Spleen (tissue), 7 donors: ENCODE data around the gene PTPN18.

Experiments
- CTCF ChIP-seq, 11 experiments: fragments of 200-600 bp in 7 of 11; fragments of 450-650 bp in 4 of 11; sonication (generic) in 4 of 11; IDR thresholded peaks in 8 of 11; conservative IDR thresholded peaks in 3 of 11; 1 replicate in 7 of 11; 2 replicates in 4 of 11; pipeline versions ENCODE4 v1.4.0 to v1.8.0; 2016 to 2021; ENCODE audit warnings: antibody characterized with exemption in 11 of 11, inconsistent platforms in 4 of 11, mild to moderate bottlenecking in 1 of 11
- POLR2A ChIP-seq, 3 donors: fragments of 450-650 bp; IDR thresholded peaks; one replicate each; pipeline ENCODE4 v1.5.1; 2017; ENCODE audit warnings: antibody characterized with exemption in 3 of 3, mild to moderate bottlenecking in 1 of 3
- POLR2AphosphoS5 ChIP-seq, 3 donors: sonication (generic); formaldehyde crosslinking; IDR thresholded peaks; one replicate each; pipeline ENCODE4 v1.5.1; 2017; ENCODE audit warnings: antibody characterized with exemption in 3 of 3
- donor health status: DM: no; HTN: no; CAD: no; lungs with moderate emphysema.
- donor health status: DM: no; HTN: no; CAD: no.
- donor health status: DM: no; HTN: no; CAD: no.

- TF ChIP-seq CTCF (IDR thresholded peaks at IDR 0.05 in 8 of 11, conservative IDR thresholded peaks at IDR 0.05 in 3 of 11) (no peak), POLR2A (IDR thresholded peaks at IDR 0.05) (no peak), POLR2AphosphoS5 (IDR thresholded peaks at IDR 0.05) (no peak)
These were observed 15.7 kb upstream of the PTPN18 start for GRCh38 chr2:130339885-130340745.
